CD14-positive monocyte (primary cell): ENCODE measurements around the gene LRP8. TPM values are rescaled to one million over a fixed set of nuclear protein-coding genes. Genes with fewer than 3 reads are reported as not detected.

Source experiments
- DNase-seq, 3 donors: peaks; one replicate each; pipeline ENCODE4 v3.0.0-alpha.2; 2011 to 2022
- H2AFZ ChIP-seq: 2 replicates; pipeline ENCODE4 v1.6.0; 2012; ENCODE audit warnings: mild to moderate bottlenecking, low read depth, low read length, inconsistent platforms; ENCODE audit not compliant: insufficient read depth, poor library complexity, severe bottlenecking
- H3K27ac ChIP-seq, 2 donors: 1 replicate in 1 of 2; 2 replicates in 1 of 2; pipeline ENCODE4 v1.5.1; 2012 to 2013; ENCODE audit warnings: low read length in 2 of 2, control low read depth in 1 of 2, inconsistent platforms in 1 of 2, low read depth in 1 of 2, mild to moderate bottlenecking in 1 of 2
- H3K27me3 ChIP-seq, 2 donors: one replicate each; pipeline versions ENCODE4 v1.6.0 to v1.6.1; 2011 to 2013; ENCODE audit warnings: low read length in 2 of 2; ENCODE audit not compliant: control insufficient read depth in 2 of 2, insufficient read depth in 2 of 2
- H3K36me3 ChIP-seq, 2 donors: replicated peaks in 1 of 2; 1 replicate in 1 of 2; 2 replicates in 1 of 2; pipeline versions ENCODE4 v1.5.1 to v1.6.1; 2012 to 2013; ENCODE audit warnings: low read length in 2 of 2, control low read depth in 1 of 2, inconsistent platforms in 1 of 2, mild to moderate bottlenecking in 1 of 2; ENCODE audit not compliant: insufficient read depth in 2 of 2, control insufficient read depth in 1 of 2
- H3K4me1 ChIP-seq, 2 donors: 1 replicate in 1 of 2; 2 replicates in 1 of 2; pipeline versions ENCODE4 v1.5.1 to v1.6.1; 2012 to 2013; ENCODE audit warnings: low read length in 2 of 2, control low read depth in 1 of 2, inconsistent platforms in 1 of 2, mild to moderate bottlenecking in 1 of 2, moderate library complexity in 1 of 2; ENCODE audit not compliant: insufficient read depth in 2 of 2, control insufficient read depth in 1 of 2
- H3K4me2 ChIP-seq: replicated peaks from 2 replicates; pipeline ENCODE3; 2012; ENCODE audit warnings: low read length, moderate library complexity, mild to moderate bottlenecking; ENCODE audit not compliant: poor library complexity, severe bottlenecking; ENCODE audit errors: extremely low read depth
- H3K4me3 ChIP-seq, 3 experiments: fragments of 200-600 bp in 1 of 3; sonication (generic) in 1 of 3; replicated peaks in 1 of 3; 1 replicate in 2 of 3; 2 replicates in 1 of 3; pipeline ENCODE4 v1.5.1; 2011 to 2013; ENCODE audit warnings: low read length in 3 of 3, mild to moderate bottlenecking in 3 of 3, control low read depth in 2 of 3, low read depth in 2 of 3, inconsistent platforms in 1 of 3, moderate library complexity in 1 of 3
- H3K79me2 ChIP-seq: 2 replicates; pipeline ENCODE4 v1.6.0; 2012; ENCODE audit warnings: mild to moderate bottlenecking, control low read depth, inconsistent platforms, low read length, moderate library complexity; ENCODE audit not compliant: insufficient read depth
- H3K9ac ChIP-seq: 2 replicates; pipeline ENCODE4 v1.6.0; 2017; ENCODE audit warnings: low read length, mild to moderate bottlenecking; ENCODE audit not compliant: insufficient read depth, poor library complexity, severe bottlenecking
- H3K9me3 ChIP-seq, 2 donors: replicated peaks in 1 of 2; 1 replicate in 1 of 2; 2 replicates in 1 of 2; pipeline versions ENCODE4 v1.5.1 to v1.6.1; 2012 to 2013; ENCODE audit warnings: low read length in 2 of 2, control low read depth in 1 of 2; ENCODE audit not compliant: control insufficient read depth in 1 of 2, insufficient read depth in 1 of 2
- H4K20me1 ChIP-seq: 2 replicates; pipeline ENCODE4 v1.6.0; 2012; ENCODE audit warnings: mild to moderate bottlenecking, low read length, control low read depth, moderate library complexity; ENCODE audit not compliant: insufficient read depth
- H3K27ac Mint-ChIP-seq, 7 donors: one replicate each; pipeline ENCODE4 v1.8.0; 2020; ENCODE audit warnings: mild to moderate bottlenecking in 7 of 7, mixed read lengths in 7 of 7, moderate library complexity in 6 of 7, inconsistent platforms in 2 of 7
- H3K27me3 Mint-ChIP-seq, 3 donors: one replicate each; pipeline ENCODE4 v1.8.0; 2021 to 2022; ENCODE audit warnings: low read depth in 3 of 3, mild to moderate bottlenecking in 3 of 3, mixed read lengths in 3 of 3, moderate library complexity in 3 of 3, inconsistent platforms in 1 of 3
- H3K36me3 Mint-ChIP-seq, 2 donors: one replicate each; pipeline ENCODE4 v1.8.0; 2020; ENCODE audit warnings: mixed read lengths in 2 of 2, inconsistent platforms in 1 of 2, mild to moderate bottlenecking in 1 of 2
- H3K4me1 Mint-ChIP-seq: one replicate; pipeline ENCODE4 v1.8.0; 2020; ENCODE audit warnings: mild to moderate bottlenecking, mixed read lengths
- H3K4me3 Mint-ChIP-seq, 2 donors: one replicate each; pipeline ENCODE4 v1.8.0; 2020; ENCODE audit warnings: mild to moderate bottlenecking in 2 of 2, mixed read lengths in 2 of 2, moderate library complexity in 1 of 2
- H3K9me3 Mint-ChIP-seq, 7 donors: one replicate each; pipeline ENCODE4 v1.8.0; 2020 to 2022; ENCODE audit warnings: mixed read lengths in 7 of 7, mild to moderate bottlenecking in 6 of 7, moderate library complexity in 6 of 7, inconsistent platforms in 2 of 7
- CTCF ChIP-seq: fragments of 200-600 bp; IDR thresholded peaks from one replicate; pipeline ENCODE4 v1.8.0; 2022; ENCODE audit warnings: antibody characterized with exemption, mild to moderate bottlenecking
- WGBS: methylation state at CpG from one replicate; pipeline ENCODE4 v1.1.5; 2013; ENCODE audit warnings: missing lambda C conversion rate; ENCODE audit not compliant: insufficient coverage; 5-methylcytosine and 5-hydroxymethylcytosine counted together
- intact Hi-C, 2 donors: fragments of 100-400 bp; cut with micrococcal nuclease; formaldehyde crosslinking; loops; one replicate each; pipeline versions ENCODE4 v1.15.0 to v1.15.1; 2023
- polyA plus RNA-seq, 3 donors: library from polyadenylated mRNA; depleted of rRNA in 1 of 3; unstranded in 2 of 3; stranded (reverse) in 1 of 3; fragments of 300-500 nt in 2 of 3; fragments of >200 nt in 1 of 3; fragmentation: Illumina TruSeq in 2 of 3; gene quantifications; 1 replicate in 2 of 3; 2 replicates in 1 of 3; pipeline ENCODE4 v1.2.3, GENCODE V29; 2012 to 2021

LRP8 gene
- polyA plus RNA-seq, 3 donors, result 0.76 to 11.3 (median 0.95) TPM

GRCh38 chr1:53366901-53367502 lies 39.1 kb upstream of the LRP8 start:
- H3K4me2 ChIP-seq, result peak overlapping the region; percentile 71
- H3K36me3 ChIP-seq, result no peaks in the 10 kb centered on the region
- peak overlapping the region in 2 of 3 experiments; percentile 23 to 73 for H3K4me3 ChIP-seq
- TF ChIP-seq CTCF, result no peak
- no peaks in the 10 kb centered on the region for H3K79me2 ChIP-seq
- H3K4me3 Mint-ChIP-seq, result peak overlapping the region; percentile 86 to 90
- H3K9me3 Mint-ChIP-seq, result peaks cover 0 to 6% (median 0%) of the 10 kb centered on the region in 7 donors
- H3K9ac ChIP-seq, result peak overlapping the region; percentile 51
- H3K27ac Mint-ChIP-seq, result peak overlapping the region in 3 of 7 donors; percentile 56 to 88 (median 85)
- no peak for DNase-seq
- peaks cover 2 to 7% (median 3%) of the 10 kb centered on the region in 3 donors for H3K27me3 Mint-ChIP-seq
- no peaks in the 10 kb centered on the region for H3K27me3 ChIP-seq
- H3K27ac ChIP-seq, result peak overlapping the region in 1 of 2 donors; percentile 61
- H2AFZ ChIP-seq, result no peak overlapping the region
- no peaks in the 10 kb centered on the region for H3K9me3 ChIP-seq
- no peaks in the 10 kb centered on the region for H4K20me1 ChIP-seq
- peaks cover 29 to 38% of the 10 kb centered on the region in 2 donors for H3K4me1 ChIP-seq
- intact Hi-C loops, result no loop called here
- peaks cover 38% of the 10 kb centered on the region for H3K4me1 Mint-ChIP-seq
- 95% methylated on average over 11 of the region's 12 CpGs for WGBS
- H3K36me3 Mint-ChIP-seq, result peaks cover 0 to 2% of the 10 kb centered on the region in 2 donors

GRCh38 chr1:53365437-53366063 lies 37.7 kb upstream of the LRP8 start:
- Mint-ChIP-seq H3K9me3 (peaks cover 0 to 6% (median 0%) of the 10 kb centered on the region in 7 donors), H3K36me3 (peaks cover 0 to 2% of the 10 kb centered on the region in 2 donors), H3K4me1 (peaks cover 38% of the 10 kb centered on the region), H3K27me3 (peaks cover 2 to 8% (median 3%) of the 10 kb centered on the region in 3 donors), H3K27ac (peak overlapping the region; percentile 4 to 89 (median 60)), H3K4me3 (peak overlapping the region; percentile 6 to 37)
- no peaks in the 10 kb centered on the region for H3K9me3 ChIP-seq
- DNase-seq, result no peak
- no peak for TF ChIP-seq CTCF
- H2AFZ ChIP-seq, result peak overlapping the region; percentile 63
- H3K79me2 ChIP-seq, result no peaks in the 10 kb centered on the region
- peak overlapping the region in 1 of 3 experiments; percentile 23 for H3K4me3 ChIP-seq
- no peaks in the 10 kb centered on the region for H4K20me1 ChIP-seq
- intact Hi-C loops, result no loop called here
- no peak overlapping the region for H3K9ac ChIP-seq
- H3K27me3 ChIP-seq, result no peaks in the 10 kb centered on the region
- WGBS, result 55% methylated on average over 8 of the region's 12 CpGs
- H3K4me2 ChIP-seq, result peak overlapping the region; percentile 45
- peak overlapping the region; percentile 0 to 68 for H3K27ac ChIP-seq
- no peaks in the 10 kb centered on the region for H3K36me3 ChIP-seq
- H3K4me1 ChIP-seq, result peaks cover 29 to 38% of the 10 kb centered on the region in 2 donors
